K562 (cell line): ENCODE results near the gene AGAP1. TPM values are rescaled to one million over a fixed set of nuclear protein-coding genes. Genes with fewer than 3 reads are reported as not detected.
A peak's percentile ranks its signal among the peaks of the same experiment; 100 is the strongest.

Experiments used
- ATAC-seq: fragments of 200-7000 bp; cut with Tn5 transposase; 3 replicates; pipeline ENCODE4 v1.9.1; 2020; ENCODE audit warnings: moderate library complexity
- BruUV-seq: library from RNA; stranded (reverse); fragments of 400-500 nt; replicated peaks from 2 replicates; lab custom pipeline; 2021; lab: Mats Ljungman, UMichigan
- CTCF ChIA-PET: fragments of 300-600 bp; formaldehyde crosslinking; extraction: SDS; loops from one replicate; lab custom pipeline; 2021; ENCODE audit warnings: low intra/inter-chr PET ratio; lab: Yijun Ruan, JAX
- POLR2A ChIA-PET: fragments of 300-600, 350-650 bp; sonication (Branson Sonifier 250); formaldehyde crosslinking; extraction: SDS; loops from one replicate; lab custom pipeline; 2021; ENCODE audit warnings: antibody characterized with exemption, inconsistent platforms; lab: Yijun Ruan, JAX
- DNase-seq, 4 experiments: peaks; one replicate each; pipeline versions ENCODE4 v3.0.0 to v3.0.0-alpha.2; 2011 to 2018; ENCODE audit warnings: low spot score in 3 of 4, mixed read lengths in 3 of 4; ENCODE audit errors: extremely low read depth in 1 of 4
- FAIRE-seq: peaks from 2 replicates; lab custom pipeline; 2011; peaks lifted over from hg19 to GRCh38; lab: Jason Lieb, UNC
- H2AFZ ChIP-seq: 2 replicates; pipeline ENCODE4 v1.6.0; 2011; ENCODE audit warnings: low read depth, low read length, control low read depth, inconsistent platforms
- H3K27ac ChIP-seq: fragments of 200-600 bp; 3 replicates; pipeline ENCODE4 v1.8.0; 2011; ENCODE audit warnings: low read depth, mild to moderate bottlenecking, control low read depth, inconsistent platforms, low read length, moderate library complexity, mixed read lengths; ENCODE audit errors: extremely low read depth
- H3K27me3 ChIP-seq, 2 experiments: fragments of 300-600 bp in 1 of 2; 2 replicates in 1 of 2; 3 replicates in 1 of 2; pipeline versions ENCODE4 v1.6.0 to v1.8.0; 2011; ENCODE audit warnings: inconsistent platforms in 2 of 2, low read length in 2 of 2, mild to moderate bottlenecking in 1 of 2, mixed read lengths in 1 of 2, moderate library complexity in 1 of 2; ENCODE audit not compliant: control insufficient read depth in 2 of 2, insufficient read depth in 2 of 2
- H3K36me3 ChIP-seq: fragments of 300-600 bp; 3 replicates; pipeline ENCODE4 v1.8.0; 2011; ENCODE audit warnings: mild to moderate bottlenecking, low read length, inconsistent platforms; ENCODE audit not compliant: control insufficient read depth, insufficient read depth
- H3K4me1 ChIP-seq, 2 experiments: fragments of 200-600 bp in 1 of 2; replicated peaks in 1 of 2; 2 replicates in 1 of 2; 3 replicates in 1 of 2; pipeline versions ENCODE4 v1.5.1 to v1.8.0; 2011; ENCODE audit warnings: inconsistent platforms in 2 of 2, low read length in 2 of 2, mild to moderate bottlenecking in 1 of 2, mixed read lengths in 1 of 2, moderate library complexity in 1 of 2; ENCODE audit not compliant: control insufficient read depth in 2 of 2, insufficient read depth in 2 of 2
- H3K4me2 ChIP-seq: 2 replicates; pipeline ENCODE4 v1.6.1; 2011; ENCODE audit warnings: low read length, control low read depth, inconsistent platforms, mixed read lengths; ENCODE audit not compliant: insufficient read depth
- H3K4me3 ChIP-seq: fragments of 200-600 bp; sonication (generic), shearing (Covaris generic); 2 replicates; pipeline ENCODE4 v1.5.1; 2016; ENCODE audit warnings: control low read depth, inconsistent platforms
- H3K79me2 ChIP-seq: fragments of 200-600 bp; 3 replicates; pipeline ENCODE4 v1.8.0; 2011; ENCODE audit warnings: low read length, inconsistent platforms; ENCODE audit not compliant: control insufficient read depth, insufficient read depth
- H3K9ac ChIP-seq, 2 experiments: 2 replicates each; pipeline versions ENCODE4 v1.6.0 to v1.6.1; 2011; ENCODE audit warnings: low read depth in 2 of 2, low read length in 2 of 2, control low read depth in 1 of 2, inconsistent platforms in 1 of 2, mild to moderate bottlenecking in 1 of 2, mixed read lengths in 1 of 2; ENCODE audit not compliant: insufficient read depth in 1 of 2
- H3K9me1 ChIP-seq: one replicate; pipeline ENCODE4 v1.6.0; 2011; ENCODE audit warnings: inconsistent platforms, mild to moderate bottlenecking, low read length, moderate library complexity; ENCODE audit not compliant: control insufficient read depth, insufficient read depth
- H3K9me3 ChIP-seq: replicated peaks from 2 replicates; pipeline ENCODE4 v1.5.1; 2011; ENCODE audit warnings: low read depth, low read length, inconsistent platforms; ENCODE audit not compliant: control insufficient read depth, insufficient read depth
- H4K20me1 ChIP-seq: replicated peaks from 2 replicates; pipeline ENCODE4 v1.6.1; 2011; ENCODE audit warnings: low read length, inconsistent platforms, mixed read lengths; ENCODE audit not compliant: control insufficient read depth, insufficient read depth
- BCOR ChIP-seq: fragments of 450-650 bp; IDR thresholded peaks from 2 replicates; pipeline ENCODE4 v1.6.1; 2016
- BRCA1 ChIP-seq, 2 experiments: fragments of 450-650 bp in 1 of 2; sonication (generic) in 1 of 2; formaldehyde crosslinking in 1 of 2; IDR thresholded peaks; 2 replicates each; pipeline versions ENCODE4 v1.5.0 to v1.6.1; 2017 to 2020; ENCODE audit warnings: mild to moderate bottlenecking in 1 of 2, missing genetic modification reagents in 1 of 2
- CBFA2T2 ChIP-seq: fragments of 450-650 bp; conservative IDR thresholded peaks from 2 replicates; pipeline ENCODE4 v1.6.1; 2017; ENCODE audit warnings: mild to moderate bottlenecking
- CBFA2T3 ChIP-seq: fragments of 450-650 bp; IDR thresholded peaks from 2 replicates; pipeline ENCODE4 v1.6.1; 2017
- GABPB1 ChIP-seq: sonication (generic); formaldehyde crosslinking; IDR thresholded peaks from 2 replicates; pipeline ENCODE4 v1.8.0; 2022; ENCODE audit warnings: mild to moderate bottlenecking, missing genetic modification reagents
- HMG20B ChIP-seq: fragments of 250-450 bp; sonication (Bioruptor Pico); IDR thresholded peaks from 2 replicates; pipeline ENCODE4 v1.5.0; 2021; ENCODE audit warnings: mild to moderate bottlenecking
- KDM5B ChIP-seq: fragments of 200-600 bp; sonication (generic); IDR thresholded peaks from 2 replicates; pipeline ENCODE4 v1.6.1; 2012; ENCODE audit warnings: low read depth, mild to moderate bottlenecking, moderate library complexity, low read length, control low read depth, inconsistent platforms; ENCODE audit not compliant: insufficient replicate concordance
- MED1 ChIP-seq: sonication (generic); formaldehyde crosslinking; IDR thresholded peaks from 2 replicates; pipeline ENCODE4 v1.8.1; 2023; ENCODE audit warnings: missing genetic modification reagents, borderline replicate concordance
- NR2C1 ChIP-seq, 2 experiments: fragments of 450-650 bp; IDR thresholded peaks; 2 replicates each; pipeline ENCODE4 v1.6.1; 2017; ENCODE audit warnings: mild to moderate bottlenecking in 2 of 2, antibody characterized with exemption in 1 of 2, inconsistent platforms in 1 of 2, missing compliant biosample characterization in 1 of 2, missing genetic modification characterization in 1 of 2
- PHF8 ChIP-seq: fragments of 200-600 bp; sonication (generic); IDR thresholded peaks from 2 replicates; pipeline ENCODE4 v1.6.1; 2012; ENCODE audit warnings: mixed run types, mild to moderate bottlenecking, inconsistent platforms, low read length, moderate library complexity, borderline replicate concordance
- POLR2A ChIP-seq: fragments of 450-650 bp; conservative IDR thresholded peaks from 2 replicates; pipeline ENCODE4 v1.6.1; 2016
- POLR2H ChIP-seq: IDR thresholded peaks from 2 replicates; pipeline ENCODE4 v1.6.1; 2016; ENCODE audit warnings: missing genetic modification characterization, low read depth, mild to moderate bottlenecking, control low read depth, missing compliant biosample characterization, moderate library complexity
- PTTG1 ChIP-seq: fragments of 450-650 bp; IDR thresholded peaks from 2 replicates; pipeline ENCODE4 v1.6.1; 2016; ENCODE audit warnings: low read depth, mild to moderate bottlenecking, missing genetic modification characterization, missing compliant biosample characterization
- SETDB1 ChIP-seq: IDR thresholded peaks from one replicate; pipeline ENCODE4 v1.6.1; 2012; ENCODE audit warnings: low read length, control low read depth, inconsistent platforms
- SIX5 ChIP-seq, 2 experiments: IDR thresholded peaks; 2 replicates each; pipeline ENCODE4 v1.6.1; 2011; ENCODE audit warnings: low read length in 2 of 2, borderline replicate concordance in 1 of 2, low read depth in 1 of 2, mild to moderate bottlenecking in 1 of 2, moderate library complexity in 1 of 2; ENCODE audit not compliant: insufficient read depth in 1 of 2
- TFAM ChIP-seq: fragments of 250-450 bp; sonication (Bioruptor Pico); conservative IDR thresholded peaks from 2 replicates; pipeline ENCODE4 v1.5.0; 2021; ENCODE audit warnings: mild to moderate bottlenecking, moderate library complexity
- TOE1 ChIP-seq, 2 experiments: fragments of 450-650 bp in 1 of 2; sonication (generic) in 1 of 2; formaldehyde crosslinking in 1 of 2; IDR thresholded peaks; 2 replicates each; pipeline versions ENCODE4 v1.7.1 to v1.8.0; 2016 to 2022; ENCODE audit warnings: borderline replicate concordance in 2 of 2, mild to moderate bottlenecking in 2 of 2, antibody characterized with exemption in 1 of 2, inconsistent platforms in 1 of 2, low read depth in 1 of 2, missing genetic modification reagents in 1 of 2, moderate library complexity in 1 of 2
- WGBS: fragments of 100-300 bp; shearing (Covaris generic); methylation state at CpG from one replicate; pipeline ENCODE4 v1.1.6; 2016; ENCODE audit warnings: low coverage, mixed read lengths; ENCODE audit not compliant: insufficient coverage; ENCODE audit errors: missing lambda C conversion rate; 5-methylcytosine and 5-hydroxymethylcytosine counted together
- in situ Hi-C: fragments of 300-500 bp; cut with MboI; formaldehyde crosslinking; loops from 4 replicates; pipeline ENCODE4 v1.15.0; 2018; ENCODE audit warnings: inconsistent platforms, mixed read lengths
- intact Hi-C: fragments of 100-400 bp; cut with micrococcal nuclease; formaldehyde crosslinking; loops from 2 replicates; pipeline ENCODE4 v1.14.2; 2022
- polyA plus RNA-seq, 8 experiments: library from polyadenylated mRNA; depleted of rRNA in 4 of 8; stranded (reverse) in 5 of 8; unstranded in 3 of 8; fragments of >200 nt; fragmentation: Nextera tagmentation in 2 of 8; fragmentation: Illumina TruSeq in 1 of 8; extraction: Ambion mirVana in 2 of 8; extraction: Trizol in 1 of 8; gene quantifications; 2 replicates each; pipeline versions ENCODE4 v1.2.1 to v1.2.3, GENCODE V29; 2011 to 2014; ENCODE audit warnings: inconsistent platforms in 1 of 8, missing spikeins in 1 of 8
- total RNA-seq, 7 experiments: library from RNA; depleted of rRNA in 6 of 7; stranded (reverse); fragments of >200 nt in 6 of 7; fragmentation: Illumina TruSeq in 2 of 7; extraction: Trizol in 2 of 7; gene quantifications; 2 replicates each; pipeline versions ENCODE4 v1.2.1 to v1.2.3, GENCODE V29; 2011 to 2021; ENCODE audit warnings: low replicate concordance in 1 of 7
- TF ChIP-seq, protein P1 (sequence below), 3 experiments: IDR thresholded peaks in 2 of 3; conservative IDR thresholded peaks in 1 of 3; 2 replicates each; pipeline ENCODE4 v1.5.1; 2011 to 2012; ENCODE audit warnings: low read length in 3 of 3, mild to moderate bottlenecking in 3 of 3, control low read depth in 2 of 3, improper control_type of control experiment in 1 of 3, inconsistent platforms in 1 of 3, low read depth in 1 of 3, mixed read lengths in 1 of 3, moderate library complexity in 1 of 3; ENCODE audit not compliant: insufficient read depth in 2 of 3
- TF ChIP-seq, protein P2 (sequence below): sonication (generic); formaldehyde crosslinking; IDR thresholded peaks from 2 replicates; pipeline ENCODE4 v1.8.0; 2022; ENCODE audit warnings: missing genetic modification reagents, mild to moderate bottlenecking, borderline replicate concordance

Gene AGAP1
- total and polyA plus RNA-seq, 9 of the 15 experiments (the other 6 are each of a cell fraction or from before 2014, with no cell fraction given), result 1.3 to 24.0 (median 10.6) TPM

DNA sequence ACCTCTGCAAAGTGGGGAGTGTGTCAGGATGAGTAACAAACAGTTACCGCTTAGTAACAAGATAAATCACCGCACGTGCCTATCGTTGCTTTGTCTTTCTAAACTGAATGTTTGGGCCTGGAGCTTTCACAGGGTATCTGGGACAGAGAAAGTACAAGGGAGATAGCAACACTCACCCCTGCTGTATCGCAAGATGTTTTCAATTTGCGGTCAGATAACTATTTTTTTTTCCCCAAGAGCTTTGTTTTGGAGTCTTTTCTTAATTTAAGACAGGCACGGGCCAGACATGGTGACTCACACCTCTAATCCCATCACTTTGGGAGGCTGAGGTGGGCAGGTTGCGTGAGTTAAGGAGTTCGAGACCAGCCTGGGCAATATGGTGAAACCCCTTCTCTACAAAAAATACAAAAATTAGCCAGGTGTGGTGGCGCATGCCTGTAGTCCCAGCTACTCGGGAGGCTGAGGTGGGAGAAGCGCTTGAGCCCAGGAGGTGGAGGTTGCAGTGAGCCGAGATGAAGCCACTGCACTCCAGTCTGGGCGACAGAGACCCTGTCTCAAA is 527.7 kb downstream of the AGAP1 start:
- Histone ChIP-seq H3K9me1 (no peaks in the 10 kb centered on the region), H4K20me1 (no peaks in the 10 kb centered on the region), H3K4me2 (no peak overlapping the region), H3K27ac (no peak overlapping the region), H3K79me2 (no peaks in the 10 kb centered on the region), H2AFZ (no peak overlapping the region), H3K4me1 (no peaks in the 10 kb centered on the region), H3K9ac (no peak overlapping the region), H3K36me3 (no peaks in the 10 kb centered on the region), H3K4me3 (no peak overlapping the region), H3K27me3 (no peaks in the 10 kb centered on the region), H3K9me3 (no peaks in the 10 kb centered on the region)
- intact Hi-C loops (no loop called here), in situ Hi-C loops (no loop called here)
- CTCF ChIA-PET, result no interaction called here
- no TSS peak for BruUV-seq
- FAIRE-seq (no peak), DNase-seq (peak; percentile 2 to 26 (median 16)), ATAC-seq (no peak)
- POLR2A ChIA-PET, result interaction anchor here (0.7 kb wide), 1 partner anchor 194 kb away, joined by 3 read pairs; no protein-coding TSS in a partner anchor
- 76% methylated on average over 11 of the region's 14 CpGs for WGBS
- TF ChIP-seq NR2C1 (IDR thresholded peaks at IDR 0.05) (no peak), NR2C1 (tag; IDR thresholded peaks at IDR 0.05) (no peak), PHF8 (no peak), TFAM (no peak), SIX5 (IDR thresholded peaks at IDR 0.05; ENCODE audit: borderline replicate concordance in 1 of 2, insufficient read depth in 1 of 2, low read depth in 1 of 2, low read length in 2 of 2) (no peak), SETDB1 (no peak), CBFA2T2 (0 out of 2 replicates have a peak, but pooled peaks have one; percentile 8), POLR2A (no peak), PTTG1 (tag) (no peak), HMG20B (CRISPR knock-in tag) (no peak), TOE1 (IDR thresholded peaks at IDR 0.05; ENCODE audit: borderline replicate concordance) (no peak), TOE1 (CRISPR knock-in tag; IDR thresholded peaks at IDR 0.05; ENCODE audit: borderline replicate concordance, low read depth) (no peak), BRCA1 (IDR thresholded peaks at IDR 0.05) (no peak), BRCA1 (CRISPR knock-in tag; IDR thresholded peaks at IDR 0.05) (no peak), KDM5B (no peak), GABPB1 (CRISPR knock-in tag) (no peak), CBFA2T3 (peak; percentile 60), POLR2H (no peak), BCOR (no peak), MED1 (CRISPR knock-in tag) (no peak)
- TF ChIP-seq, protein P1, sequence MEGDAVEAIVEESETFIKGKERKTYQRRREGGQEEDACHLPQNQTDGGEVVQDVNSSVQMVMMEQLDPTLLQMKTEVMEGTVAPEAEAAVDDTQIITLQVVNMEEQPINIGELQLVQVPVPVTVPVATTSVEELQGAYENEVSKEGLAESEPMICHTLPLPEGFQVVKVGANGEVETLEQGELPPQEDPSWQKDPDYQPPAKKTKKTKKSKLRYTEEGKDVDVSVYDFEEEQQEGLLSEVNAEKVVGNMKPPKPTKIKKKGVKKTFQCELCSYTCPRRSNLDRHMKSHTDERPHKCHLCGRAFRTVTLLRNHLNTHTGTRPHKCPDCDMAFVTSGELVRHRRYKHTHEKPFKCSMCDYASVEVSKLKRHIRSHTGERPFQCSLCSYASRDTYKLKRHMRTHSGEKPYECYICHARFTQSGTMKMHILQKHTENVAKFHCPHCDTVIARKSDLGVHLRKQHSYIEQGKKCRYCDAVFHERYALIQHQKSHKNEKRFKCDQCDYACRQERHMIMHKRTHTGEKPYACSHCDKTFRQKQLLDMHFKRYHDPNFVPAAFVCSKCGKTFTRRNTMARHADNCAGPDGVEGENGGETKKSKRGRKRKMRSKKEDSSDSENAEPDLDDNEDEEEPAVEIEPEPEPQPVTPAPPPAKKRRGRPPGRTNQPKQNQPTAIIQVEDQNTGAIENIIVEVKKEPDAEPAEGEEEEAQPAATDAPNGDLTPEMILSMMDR (IDR thresholded peaks at IDR 0.05 in 2 of 3, conservative IDR thresholded peaks at IDR 0.05 in 1 of 3; ENCODE audit: insufficient read depth in 2 of 3, low read depth in 1 of 3, low read length in 3 of 3), result no peak
- TF ChIP-seq, protein P2, sequence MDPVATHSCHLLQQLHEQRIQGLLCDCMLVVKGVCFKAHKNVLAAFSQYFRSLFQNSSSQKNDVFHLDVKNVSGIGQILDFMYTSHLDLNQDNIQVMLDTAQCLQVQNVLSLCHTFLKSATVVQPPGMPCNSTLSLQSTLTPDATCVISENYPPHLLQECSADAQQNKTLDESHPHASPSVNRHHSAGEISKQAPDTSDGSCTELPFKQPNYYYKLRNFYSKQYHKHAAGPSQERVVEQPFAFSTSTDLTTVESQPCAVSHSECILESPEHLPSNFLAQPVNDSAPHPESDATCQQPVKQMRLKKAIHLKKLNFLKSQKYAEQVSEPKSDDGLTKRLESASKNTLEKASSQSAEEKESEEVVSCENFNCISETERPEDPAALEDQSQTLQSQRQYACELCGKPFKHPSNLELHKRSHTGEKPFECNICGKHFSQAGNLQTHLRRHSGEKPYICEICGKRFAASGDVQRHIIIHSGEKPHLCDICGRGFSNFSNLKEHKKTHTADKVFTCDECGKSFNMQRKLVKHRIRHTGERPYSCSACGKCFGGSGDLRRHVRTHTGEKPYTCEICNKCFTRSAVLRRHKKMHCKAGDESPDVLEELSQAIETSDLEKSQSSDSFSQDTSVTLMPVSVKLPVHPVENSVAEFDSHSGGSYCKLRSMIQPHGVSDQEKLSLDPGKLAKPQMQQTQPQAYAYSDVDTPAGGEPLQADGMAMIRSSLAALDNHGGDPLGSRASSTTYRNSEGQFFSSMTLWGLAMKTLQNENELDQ (CRISPR knock-in tag), result no peak
